SK-N-SH treated with all-trans-retinoic acid at 6 μM for 48 hours (cell line): ENCODE results near the gene CHID1.

Experiments used
- ATAC-seq: fragments of 200-7000 bp; cut with Tn5 transposase; 3 replicates; pipeline ENCODE4 v1.9.1; 2020; ENCODE audit warnings: mild to moderate bottlenecking, moderate library complexity
- ARNTL ChIP-seq: fragments of 450-650 bp; formaldehyde crosslinking; IDR thresholded peaks from 2 replicates; pipeline ENCODE4 v1.5.0; 2020; ENCODE audit warnings: low read depth, mild to moderate bottlenecking, moderate library complexity, borderline replicate concordance
- CREB5 ChIP-seq: fragments of 250-450 bp; sonication (Bioruptor Pico); IDR thresholded peaks from 2 replicates; pipeline ENCODE4 v1.5.1; 2020; ENCODE audit warnings: low read depth, mild to moderate bottlenecking, moderate library complexity
- CSDC2 ChIP-seq: fragments of 250-450 bp; sonication (Bioruptor Pico); IDR thresholded peaks from 2 replicates; pipeline ENCODE4 v1.5.0; 2020; ENCODE audit warnings: mild to moderate bottlenecking, moderate library complexity
- ESRRG ChIP-seq: fragments of 250-450 bp; sonication (Bioruptor Pico); IDR thresholded peaks from 2 replicates; pipeline ENCODE4 v1.6.1; 2021; ENCODE audit warnings: mild to moderate bottlenecking
- GLIS3 ChIP-seq: fragments of 250-450 bp; sonication (Bioruptor Pico); IDR thresholded peaks from 2 replicates; pipeline ENCODE4 v1.5.0; 2020; ENCODE audit warnings: mild to moderate bottlenecking, moderate library complexity
- ISL1 ChIP-seq: fragments of 250-450 bp; sonication (Bioruptor Pico); IDR thresholded peaks from 2 replicates; pipeline ENCODE4 v2.1.2; 2022; ENCODE audit warnings: mild to moderate bottlenecking, moderate library complexity
- OSR1 ChIP-seq: fragments of 250-450 bp; sonication (Bioruptor Pico); IDR thresholded peaks from 2 replicates; pipeline ENCODE4 v1.8.0; 2022; ENCODE audit warnings: moderate library complexity, mild to moderate bottlenecking, inconsistent platforms
- PATZ1 ChIP-seq: fragments of 250-450 bp; sonication (Bioruptor Pico); IDR thresholded peaks from 2 replicates; pipeline ENCODE4 v1.8.0; 2020; ENCODE audit warnings: mild to moderate bottlenecking, moderate library complexity, borderline replicate concordance
- PPARA ChIP-seq: fragments of 250-450 bp; sonication (Bioruptor Pico); IDR thresholded peaks from 2 replicates; pipeline ENCODE4 v1.5.0; 2020; ENCODE audit warnings: mild to moderate bottlenecking, borderline replicate concordance
- RARB ChIP-seq: fragments of 250-450 bp; sonication (Bioruptor Pico); IDR thresholded peaks from 2 replicates; pipeline ENCODE4 v1.8.0; 2021; ENCODE audit warnings: mild to moderate bottlenecking, moderate library complexity
- SNAI2 ChIP-seq: fragments of 250-450 bp; sonication (Bioruptor Pico); IDR thresholded peaks from 2 replicates; pipeline ENCODE4 v1.5.0; 2020; ENCODE audit warnings: mild to moderate bottlenecking, moderate library complexity
- TCF4 ChIP-seq: fragments of 250-450 bp; sonication (Bioruptor Pico); IDR thresholded peaks from 2 replicates; pipeline ENCODE4 v1.8.0; 2021; ENCODE audit warnings: mild to moderate bottlenecking, moderate library complexity, borderline replicate concordance
- TSHZ2 ChIP-seq: fragments of 250-450 bp; sonication (Bioruptor Pico); IDR thresholded peaks from 2 replicates; pipeline ENCODE4 v1.5.0; 2020; ENCODE audit warnings: mild to moderate bottlenecking, moderate library complexity
- ZFP3 ChIP-seq: fragments of 250-450 bp; sonication (Bioruptor Pico); IDR thresholded peaks from 2 replicates; pipeline ENCODE4 v1.5.0; 2020; ENCODE audit warnings: mild to moderate bottlenecking, moderate library complexity
- ZFP30 ChIP-seq: fragments of 450-650 bp; formaldehyde crosslinking; IDR thresholded peaks from 2 replicates; pipeline ENCODE4 v1.5.0; 2022; ENCODE audit warnings: mild to moderate bottlenecking, moderate library complexity
- ZNF565 ChIP-seq: fragments of 450-650 bp; formaldehyde crosslinking; conservative IDR thresholded peaks from 2 replicates; pipeline ENCODE4 v1.5.0; 2020; ENCODE audit warnings: low read depth, mild to moderate bottlenecking, moderate library complexity
- ZNF70 ChIP-seq: fragments of 450-650 bp; formaldehyde crosslinking; IDR thresholded peaks from 2 replicates; pipeline ENCODE4 v1.5.0; 2020; ENCODE audit warnings: mild to moderate bottlenecking, moderate library complexity
- ZNF8 ChIP-seq: fragments of 450-650 bp; formaldehyde crosslinking; IDR thresholded peaks from 2 replicates; pipeline ENCODE4 v1.5.0; 2020; ENCODE audit warnings: mild to moderate bottlenecking, moderate library complexity
- TF ChIP-seq, protein P1 (sequence below): fragments of 250-450 bp; sonication (Bioruptor Pico); IDR thresholded peaks from 2 replicates; pipeline ENCODE4 v1.8.0; 2021; ENCODE audit warnings: low read depth, mild to moderate bottlenecking, moderate library complexity, borderline replicate concordance

CHID1 gene

GRCh38 chr11:934527-934926 lies 23.9 kb upstream of the CHID1 start (continued):
- no peak for TF ChIP-seq PATZ1 (CRISPR knock-in tag)
- TF ChIP-seq ZFP3, result no peak
- TF ChIP-seq ZNF8 (CRISPR knock-in tag), result no peak
- TF ChIP-seq RARB (CRISPR knock-in tag), result no peak
- no peak for TF ChIP-seq CSDC2 (CRISPR knock-in tag)
- TF ChIP-seq OSR1 (CRISPR knock-in tag), result no peak
- TF ChIP-seq SNAI2 (CRISPR knock-in tag), result no peak
- no peak for TF ChIP-seq ZFP30 (CRISPR knock-in tag)
- TF ChIP-seq ZNF565 (CRISPR knock-in tag), result no peak

DNA sequence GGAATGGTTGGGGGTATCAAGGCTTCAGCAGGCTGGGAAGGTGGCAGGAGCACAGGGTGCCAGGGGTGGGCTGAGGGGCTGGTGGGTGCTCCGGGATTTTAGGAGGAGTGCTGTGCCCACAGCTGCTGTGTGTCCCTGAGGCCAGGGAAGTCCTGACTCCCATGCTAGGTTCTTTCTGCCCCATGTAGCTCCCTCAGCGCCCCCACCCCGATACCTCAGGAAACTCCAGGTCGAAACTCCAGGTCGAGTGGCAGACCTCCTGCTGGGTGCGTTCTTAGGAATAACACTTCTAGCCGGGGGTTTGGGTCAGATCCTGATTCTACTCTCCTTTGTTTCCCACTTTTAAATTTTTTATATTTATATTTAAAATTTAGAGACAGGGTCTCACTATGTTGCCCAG lies 23.3 kb upstream of the CHID1 start:
- TF ChIP-seq GLIS3 (CRISPR knock-in tag) (no peak), TCF4 (CRISPR knock-in tag) (no peak), ISL1 (no peak), CREB5 (CRISPR knock-in tag) (no peak), ARNTL (CRISPR knock-in tag) (no peak), ZNF565 (CRISPR knock-in tag) (no peak), RARB (CRISPR knock-in tag) (no peak), ZFP30 (CRISPR knock-in tag) (no peak), TSHZ2 (CRISPR knock-in tag) (no peak), PATZ1 (CRISPR knock-in tag) (no peak), SNAI2 (CRISPR knock-in tag) (no peak), CSDC2 (CRISPR knock-in tag) (no peak), ZNF8 (CRISPR knock-in tag) (no peak), ESRRG (CRISPR knock-in tag) (no peak), ZNF70 (no peak)
- TF ChIP-seq, protein P1, sequence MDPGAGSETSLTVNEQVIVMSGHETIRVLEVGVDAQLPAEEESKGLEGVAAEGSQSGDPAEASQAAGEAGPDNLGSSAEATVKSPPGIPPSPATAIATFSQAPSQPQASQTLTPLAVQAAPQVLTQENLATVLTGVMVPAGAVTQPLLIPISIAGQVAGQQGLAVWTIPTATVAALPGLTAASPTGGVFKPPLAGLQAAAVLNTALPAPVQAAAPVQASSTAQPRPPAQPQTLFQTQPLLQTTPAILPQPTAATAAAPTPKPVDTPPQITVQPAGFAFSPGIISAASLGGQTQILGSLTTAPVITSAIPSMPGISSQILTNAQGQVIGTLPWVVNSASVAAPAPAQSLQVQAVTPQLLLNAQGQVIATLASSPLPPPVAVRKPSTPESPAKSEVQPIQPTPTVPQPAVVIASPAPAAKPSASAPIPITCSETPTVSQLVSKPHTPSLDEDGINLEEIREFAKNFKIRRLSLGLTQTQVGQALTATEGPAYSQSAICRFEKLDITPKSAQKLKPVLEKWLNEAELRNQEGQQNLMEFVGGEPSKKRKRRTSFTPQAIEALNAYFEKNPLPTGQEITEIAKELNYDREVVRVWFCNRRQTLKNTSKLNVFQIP (CRISPR knock-in tag), result no peak

GRCh38 chr11:933142-933851 lies 22.7 kb upstream of the CHID1 start:
- ATAC-seq, result no peak
- TF ChIP-seq PPARA (CRISPR knock-in tag) (no peak), ARNTL (CRISPR knock-in tag) (no peak)
- TF ChIP-seq, all 23 proteins: peak for 0

More for the DNA sequence above, 23.3 kb upstream of the CHID1 start:
- ATAC-seq, result no peak
